Measurements from ENCODE around the gene ASGR2.
"Not testable (repeated sequence)": the region's sequence is repeated elsewhere in the genome, so short reads cannot be mapped to it uniquely, and the experiment has no call there.

ASGR2 gene

GRCh38 chr17:7133424-7133823 lies 18.8 kb upstream of the ASGR2 start:
- TF ChIP-seq CTCF (IDR thresholded peaks at IDR 0.05; ENCODE audit: control extremely low read depth, extremely low read depth, low read depth, missing control alignments) = peak; percentile 46
- CTCF ChIA-PET = interaction anchor here (0.5 to 15.1 kb wide), 26 partner anchors 8 to 222 kb away, joined by 3 to 247 read pairs (median 4); partner anchors contain the start of genes SLC16A11 and SLC16A13
- DNase-seq (ENCODE audit: extremely low spot score) = no peak
- POLR2A ChIA-PET = interaction anchor here (0.7 kb wide), 1 partner anchor 98 kb away, joined by 3 read pairs; the partner anchor contains the start of gene SLC16A13

GRCh38 chr17:7132511-7133094 lies 18.0 kb upstream of the ASGR2 start:
- TF ChIP-seq CTCF (IDR thresholded peaks at IDR 0.05; ENCODE audit: control extremely low read depth, extremely low read depth, low read depth, missing control alignments) = no peak
- ChIA-PET POLR2A (interaction anchor here (0.7 to 1.3 kb wide), 2 partner anchors 9 to 555 kb away, joined by 3 to 7 read pairs; partner anchors contain the start of gene TP53), CTCF (interaction anchor here (0.6 to 15.1 kb wide), 20 partner anchors 9 to 680 kb away, joined by 3 to 247 read pairs (median 4); partner anchors contain the start of gene SLC16A11)
- peak; percentile 81 for DNase-seq (ENCODE audit: extremely low spot score)

GRCh38 chr17:7131423-7131791 lies 16.8 kb upstream of the ASGR2 start:
- CTCF ChIA-PET = interaction anchor here (1.3 to 15.1 kb wide), 4 partner anchors 80 to 168 kb away, joined by 3 to 247 read pairs (median 29); partner anchors contain the start of gene SLC16A11
- no peak for DNase-seq (ENCODE audit: extremely low spot score)
- POLR2A ChIA-PET = no interaction called here
- TF ChIP-seq CTCF (IDR thresholded peaks at IDR 0.05; ENCODE audit: control extremely low read depth, extremely low read depth, low read depth, missing control alignments) = no peak

GRCh38 chr17:7130621-7131422 lies 16.2 kb upstream of the ASGR2 start:
- no peak for DNase-seq (ENCODE audit: extremely low spot score)
- ChIA-PET CTCF (interaction anchor here (1.6 to 15.1 kb wide), 2 partner anchors 80 to 109 kb away, joined by 4 to 247 read pairs; no protein-coding TSS in a partner anchor), POLR2A (interaction anchor here (0.7 kb wide), 1 partner anchor 92 kb away, joined by 4 read pairs; no protein-coding TSS in a partner anchor)
- no peak for TF ChIP-seq CTCF (IDR thresholded peaks at IDR 0.05; ENCODE audit: control extremely low read depth, extremely low read depth, low read depth, missing control alignments)

- ChIA-PET CTCF (interaction anchor here (1.2 to 15.1 kb wide), 2 partner anchors 78 to 83 kb away, joined by 3 to 247 read pairs; no protein-coding TSS in a partner anchor), POLR2A (no interaction called here)
- no peak for DNase-seq (ENCODE audit: extremely low spot score)
- no peak for TF ChIP-seq CTCF (IDR thresholded peaks at IDR 0.05; ENCODE audit: control extremely low read depth, extremely low read depth, low read depth, missing control alignments)
Measured at GRCh38 chr17:7129311-7129710, 14.7 kb upstream of the ASGR2 start.

- TF ChIP-seq CTCF (IDR thresholded peaks at IDR 0.05; ENCODE audit: control extremely low read depth, extremely low read depth, low read depth, missing control alignments) = no peak
- no peak for DNase-seq (ENCODE audit: extremely low spot score)
- CTCF ChIA-PET = interaction anchor here (15.1 kb wide), 1 partner anchor 77 kb away, joined by 247 read pairs; no protein-coding TSS in a partner anchor
- POLR2A ChIA-PET = no interaction called here
Measured at GRCh38 chr17:7128160-7128559, 13.5 kb upstream of the ASGR2 start.

GRCh38 chr17:7127501-7127900 lies 12.9 kb upstream of the ASGR2 start:
- CTCF ChIA-PET = interaction anchor here (2.1 kb wide), 1 partner anchor 75 kb away, joined by 4 read pairs; no protein-coding TSS in a partner anchor
- POLR2A ChIA-PET; DNase-seq (ENCODE audit: extremely low spot score): not testable (repeated sequence)

GRCh38 chr17:7126386-7126785 lies 11.8 kb upstream of the ASGR2 start:
- DNase-seq (ENCODE audit: extremely low spot score); POLR2A ChIA-PET: not testable (repeated sequence)
- CTCF ChIA-PET = interaction anchor here (0.9 to 2.4 kb wide), 3 partner anchors 11 to 81 kb away, joined by 3 to 6 read pairs (median 4); no protein-coding TSS in a partner anchor
